HEK293 (cell line): ENCODE results near the gene MPZL1.

Experiments
- CTCF ChIA-PET: fragments of 350-600 bp; formaldehyde crosslinking; extraction: SDS; loops from one replicate; lab custom pipeline; 2021; ENCODE audit warnings: antibody characterized with exemption; lab: Yijun Ruan, JAX
- POLR2A ChIA-PET: fragments of 300-600 bp; formaldehyde crosslinking; extraction: SDS; loops from one replicate; lab custom pipeline; 2020; ENCODE audit warnings: antibody characterized with exemption, inconsistent platforms; lab: Yijun Ruan, JAX
- H3K27ac ChIP-seq: fragments of 200-500 bp; sonication (Bioruptor generic); 2 replicates; pipeline ENCODE4 v1.5.1; 2014; ENCODE audit warnings: low read depth, low read length, control low read depth, inconsistent platforms; ENCODE audit errors: extremely low read depth
- H3K36me3 ChIP-seq, 2 experiments: fragments of 200-500 bp in 1 of 2; sonication (Bioruptor generic) in 1 of 2; 1 replicate in 1 of 2; 2 replicates in 1 of 2; pipeline ENCODE4 v1.5.1; 2014 to 2017; ENCODE audit warnings: inconsistent platforms in 2 of 2, low read length in 2 of 2; ENCODE audit not compliant: control insufficient read depth in 2 of 2, insufficient read depth in 1 of 2
- H3K4me1 ChIP-seq: fragments of 200-500 bp; sonication (Bioruptor generic); 2 replicates; pipeline ENCODE4 v1.5.1; 2014; ENCODE audit warnings: mild to moderate bottlenecking, low read length, inconsistent platforms; ENCODE audit not compliant: control insufficient read depth, insufficient read depth
- H3K4me3 ChIP-seq: 2 replicates; pipeline ENCODE4 v1.5.1; 2011; ENCODE audit warnings: low read depth, mild to moderate bottlenecking, control low read depth, low read length, moderate library complexity
- H3K9me3 ChIP-seq: fragments of 200-500 bp; sonication (Bioruptor generic); 2 replicates; pipeline ENCODE4 v1.5.1; 2014; ENCODE audit warnings: low read depth, low read length, inconsistent platforms; ENCODE audit not compliant: control insufficient read depth, insufficient read depth
- CTCF ChIP-seq: fragments of 450-650 bp; formaldehyde crosslinking; IDR thresholded peaks from 2 replicates; pipeline ENCODE4 v1.5.1; 2016; ENCODE audit warnings: missing biosample characterization, missing genetic modification characterization
- HIC1 ChIP-seq: fragments of 450-650 bp; formaldehyde crosslinking; IDR thresholded peaks from 2 replicates; pipeline ENCODE4 v1.5.1; 2016; ENCODE audit warnings: missing biosample characterization, missing genetic modification characterization
- HOXC10 ChIP-seq: sonication (generic); formaldehyde crosslinking; IDR thresholded peaks from 2 replicates; pipeline ENCODE4 v1.8.1; 2023; ENCODE audit warnings: mild to moderate bottlenecking, missing genetic modification reagents
- MEIS1 ChIP-seq: sonication (generic); formaldehyde crosslinking; IDR thresholded peaks from 2 replicates; pipeline ENCODE4 v1.8.1; 2022; ENCODE audit warnings: missing genetic modification reagents, mild to moderate bottlenecking, borderline replicate concordance
- MYNN ChIP-seq: fragments of 450-650 bp; formaldehyde crosslinking; IDR thresholded peaks from 2 replicates; pipeline ENCODE4 v1.5.1; 2016; ENCODE audit warnings: missing biosample characterization, missing genetic modification characterization, borderline replicate concordance
- RBAK ChIP-seq: fragments of 450-650 bp; formaldehyde crosslinking; IDR thresholded peaks from 2 replicates; pipeline ENCODE4 v1.5.1; 2016; ENCODE audit warnings: missing biosample characterization, missing genetic modification characterization
- SCRT1 ChIP-seq: fragments of 450-650 bp; formaldehyde crosslinking; IDR thresholded peaks from 2 replicates; pipeline ENCODE4 v1.5.1; 2016; ENCODE audit warnings: missing biosample characterization, missing genetic modification characterization, borderline replicate concordance
- ZBTB17 ChIP-seq: fragments of 450-650 bp; formaldehyde crosslinking; IDR thresholded peaks from 2 replicates; pipeline ENCODE4 v1.5.1; 2016; ENCODE audit warnings: missing biosample characterization, missing genetic modification characterization
- ZBTB26 ChIP-seq: fragments of 450-650 bp; formaldehyde crosslinking; optimal IDR thresholded peaks from 2 replicates; pipeline ENCODE3; 2016; ENCODE audit warnings: missing biosample characterization, mild to moderate bottlenecking, missing genetic modification characterization
- ZNF155 ChIP-seq: fragments of 450-650 bp; formaldehyde crosslinking; IDR thresholded peaks from 2 replicates; pipeline ENCODE4 v1.5.1; 2016; ENCODE audit warnings: missing biosample characterization, missing genetic modification characterization
- ZNF223 ChIP-seq: fragments of 450-650 bp; formaldehyde crosslinking; IDR thresholded peaks from 2 replicates; pipeline ENCODE4 v1.5.1; 2016; ENCODE audit warnings: missing biosample characterization, missing genetic modification characterization
- ZNF24 ChIP-seq: fragments of 450-650 bp; formaldehyde crosslinking; IDR thresholded peaks from 2 replicates; pipeline ENCODE4 v1.5.1; 2016; ENCODE audit warnings: missing biosample characterization, missing genetic modification characterization
- ZNF274 ChIP-seq, 2 experiments: fragments of 200-500 bp in 1 of 2; fragments of 450-650 bp in 1 of 2; sonication (Bioruptor generic) in 1 of 2; formaldehyde crosslinking in 1 of 2; IDR thresholded peaks; 2 replicates each; pipeline versions ENCODE4 v1.5.1 to v1.6.1; 2014 to 2016; ENCODE audit warnings: borderline replicate concordance in 1 of 2, inconsistent platforms in 1 of 2, low read length in 1 of 2, missing biosample characterization in 1 of 2, missing genetic modification characterization in 1 of 2
- ZNF654 ChIP-seq: fragments of 450-650 bp; formaldehyde crosslinking; IDR thresholded peaks from 2 replicates; pipeline ENCODE4 v1.5.1; 2016; ENCODE audit warnings: low read depth, missing biosample characterization, missing genetic modification characterization
- ZNF660 ChIP-seq: fragments of 450-650 bp; IDR thresholded peaks from 2 replicates; pipeline ENCODE4 v1.5.1; 2018; ENCODE audit warnings: missing biosample characterization, mild to moderate bottlenecking, missing genetic modification characterization
- ZNF747 ChIP-seq: fragments of 450-650 bp; formaldehyde crosslinking; IDR thresholded peaks from 2 replicates; pipeline ENCODE4 v1.5.1; 2016; ENCODE audit warnings: missing biosample characterization, missing genetic modification characterization
- ZNF843 ChIP-seq: fragments of 450-650 bp; formaldehyde crosslinking; IDR thresholded peaks from 2 replicates; pipeline ENCODE4 v1.5.1; 2016; ENCODE audit warnings: missing biosample characterization, missing genetic modification characterization
- ZSCAN23 ChIP-seq: fragments of 450-650 bp; formaldehyde crosslinking; IDR thresholded peaks from 2 replicates; pipeline ENCODE4 v1.5.1; 2016; ENCODE audit warnings: missing biosample characterization, missing genetic modification characterization
- ZSCAN30 ChIP-seq: fragments of 450-650 bp; IDR thresholded peaks from 2 replicates; pipeline ENCODE4 v1.5.1; 2018; ENCODE audit warnings: missing biosample characterization, mild to moderate bottlenecking, missing genetic modification characterization, moderate library complexity
- TF ChIP-seq, protein P1 (sequence below): fragments of 450-650 bp; formaldehyde crosslinking; IDR thresholded peaks from 2 replicates; pipeline ENCODE4 v1.5.0; 2017; ENCODE audit warnings: missing biosample characterization, missing genetic modification characterization, borderline replicate concordance

The MPZL1 gene

DNA sequence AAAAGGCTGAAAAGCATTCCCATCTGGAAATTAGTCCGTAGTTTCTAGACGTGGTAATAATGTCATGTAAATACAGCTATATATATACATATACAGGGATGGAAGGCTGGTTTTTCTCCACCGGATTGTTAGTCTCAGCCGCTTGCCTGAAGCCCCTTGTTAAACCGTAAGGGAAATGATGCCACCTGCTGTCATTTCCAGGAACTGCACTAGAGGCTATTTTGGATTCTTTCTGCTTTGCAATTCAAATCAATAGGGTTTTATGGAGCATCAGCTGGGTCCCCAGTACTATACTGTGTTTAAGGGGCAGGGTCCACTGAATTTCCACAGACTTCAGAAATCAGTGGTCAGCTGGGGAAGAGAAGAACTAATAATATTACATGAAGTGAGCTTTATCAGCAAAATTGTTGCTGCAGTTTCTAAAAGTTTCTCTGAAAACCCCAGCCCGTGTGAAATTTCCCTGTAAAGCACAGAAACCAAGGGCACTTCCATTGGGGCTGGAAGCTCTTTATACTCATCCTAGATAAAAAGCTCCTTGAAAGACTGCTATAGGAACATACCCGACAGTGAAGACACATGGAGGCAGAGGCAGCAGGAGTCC, 33.8 kb upstream of the MPZL1 start:
- peak; percentile 70 for TF ChIP-seq ZSCAN30 (tag by site-specific recombination)
- no peak for TF ChIP-seq SCRT1 (tag by site-specific recombination)
- TF ChIP-seq CTCF: peak; percentile 73
- TF ChIP-seq ZNF843: no peak
- peak; percentile 93 for TF ChIP-seq ZNF654 (tag by site-specific recombination)
- no peak for TF ChIP-seq RBAK (tag by site-specific recombination)
- TF ChIP-seq MEIS1 (CRISPR knock-in tag): no peak
- TF ChIP-seq ZNF660 (tag by site-specific recombination): peak; percentile 57; the same call in 1 of the 2 replicates
- no peak for TF ChIP-seq HOXC10
- ChIA-PET POLR2A (interaction anchor here (1.2 kb wide), 1 partner anchor 134 kb away, joined by 8 read pairs; the partner anchor contains the start of gene CREG1), CTCF (interaction anchor here (0.6 to 3.8 kb wide), 47 partner anchors 10 to 461 kb away, joined by 3 to 39 read pairs (median 4); partner anchors contain the start of gene CREG1)
- H3K9me3 ChIP-seq: no peaks in the 10 kb centered on the region
- no peak overlapping the region for H3K4me3 ChIP-seq
- H3K36me3 ChIP-seq: no peaks in the 10 kb centered on the region
- no peaks in the 10 kb centered on the region for H3K4me1 ChIP-seq
- no peak overlapping the region for H3K27ac ChIP-seq

DNA sequence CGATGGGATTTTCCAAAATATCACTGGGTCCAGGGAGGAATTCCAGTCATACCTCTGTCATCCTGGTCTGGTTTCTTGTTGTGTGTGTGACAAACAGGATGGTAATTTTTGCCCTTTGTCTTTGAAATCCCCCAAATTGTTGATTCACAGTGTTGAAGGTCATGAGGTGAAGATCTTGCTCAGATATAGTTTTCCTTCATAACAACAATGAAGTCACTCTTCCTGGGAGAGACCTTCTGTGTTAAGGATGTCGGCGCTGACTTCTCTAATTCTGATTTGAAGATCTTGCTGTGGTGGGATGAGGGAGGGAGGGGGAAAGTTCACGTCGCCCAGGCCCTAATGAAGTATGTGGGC, 32.2 kb upstream of the MPZL1 start:
- Histone ChIP-seq H3K9me3 (no peaks in the 10 kb centered on the region), H3K36me3 (no peaks in the 10 kb centered on the region), H3K4me3 (no peak overlapping the region), H3K4me1 (no peaks in the 10 kb centered on the region), H3K27ac (no peak overlapping the region)
- ChIA-PET POLR2A (no interaction called here), CTCF (interaction anchor here (0.7 to 1.6 kb wide), 4 partner anchors 8 to 136 kb away, joined by 3 to 5 read pairs (median 3); partner anchors contain the start of gene CREG1)
- TF ChIP-seq ZBTB26 (tag by site-specific recombination): no peak
- TF ChIP-seq, protein P1, sequence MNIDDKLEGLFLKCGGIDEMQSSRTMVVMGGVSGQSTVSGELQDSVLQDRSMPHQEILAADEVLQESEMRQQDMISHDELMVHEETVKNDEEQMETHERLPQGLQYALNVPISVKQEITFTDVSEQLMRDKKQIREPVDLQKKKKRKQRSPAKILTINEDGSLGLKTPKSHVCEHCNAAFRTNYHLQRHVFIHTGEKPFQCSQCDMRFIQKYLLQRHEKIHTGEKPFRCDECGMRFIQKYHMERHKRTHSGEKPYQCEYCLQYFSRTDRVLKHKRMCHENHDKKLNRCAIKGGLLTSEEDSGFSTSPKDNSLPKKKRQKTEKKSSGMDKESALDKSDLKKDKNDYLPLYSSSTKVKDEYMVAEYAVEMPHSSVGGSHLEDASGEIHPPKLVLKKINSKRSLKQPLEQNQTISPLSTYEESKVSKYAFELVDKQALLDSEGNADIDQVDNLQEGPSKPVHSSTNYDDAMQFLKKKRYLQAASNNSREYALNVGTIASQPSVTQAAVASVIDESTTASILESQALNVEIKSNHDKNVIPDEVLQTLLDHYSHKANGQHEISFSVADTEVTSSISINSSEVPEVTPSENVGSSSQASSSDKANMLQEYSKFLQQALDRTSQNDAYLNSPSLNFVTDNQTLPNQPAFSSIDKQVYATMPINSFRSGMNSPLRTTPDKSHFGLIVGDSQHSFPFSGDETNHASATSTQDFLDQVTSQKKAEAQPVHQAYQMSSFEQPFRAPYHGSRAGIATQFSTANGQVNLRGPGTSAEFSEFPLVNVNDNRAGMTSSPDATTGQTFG: no peak
- TF ChIP-seq ZNF24 (tag by site-specific recombination): no peak
- no peak for TF ChIP-seq ZNF223
- no peak for TF ChIP-seq ZBTB17 (tag by site-specific recombination)
- TF ChIP-seq MYNN (tag by site-specific recombination): no peak
- TF ChIP-seq ZNF747 (tag by site-specific recombination): no peak
- TF ChIP-seq ZNF274 (IDR thresholded peaks at IDR 0.05; ENCODE audit: low read length): no peak
- no peak for TF ChIP-seq ZNF274 (tag by site-specific recombination; IDR thresholded peaks at IDR 0.05; ENCODE audit: borderline replicate concordance)
- no peak for TF ChIP-seq ZNF155 (tag by site-specific recombination)
- no peak for TF ChIP-seq HIC1 (tag by site-specific recombination)
- TF ChIP-seq ZSCAN23 (tag by site-specific recombination): no peak
